Uterus (tissue), 4 donors: Measurements from ENCODE around the gene WDR76. TPM values are rescaled to one million over a fixed set of nuclear protein-coding genes. Genes with fewer than 3 reads are reported as not detected.
A peak's percentile ranks its signal among the peaks of the same experiment; 100 is the strongest.

Experiments
- DNase-seq, 2 donors: peaks; one replicate each; pipeline ENCODE4 v3.0.0-alpha.2; 2019 to 2020
- H3K27ac ChIP-seq, 2 donors: fragments of 200-600 bp; sonication (generic); 1 replicate in 1 of 2; 2 replicates in 1 of 2; pipeline ENCODE4 v1.5.1; 2016 to 2018
- H3K27me3 ChIP-seq, 2 donors: fragments of 200-600 bp; sonication (generic); one replicate each; pipeline ENCODE4 v1.5.1; 2018 to 2019; ENCODE audit warnings: control low read depth in 1 of 2
- H3K36me3 ChIP-seq, 2 donors: fragments of 200-600 bp; sonication (generic); one replicate each; pipeline ENCODE4 v1.5.1; 2019; ENCODE audit warnings: control low read depth in 1 of 2
- H3K4me1 ChIP-seq, 2 donors: fragments of 200-600 bp; sonication (generic); one replicate each; pipeline ENCODE4 v1.5.1; 2018 to 2019; ENCODE audit warnings: control low read depth in 1 of 2
- H3K4me3 ChIP-seq, 2 donors: fragments of 200-600 bp; sonication (generic); 1 replicate in 1 of 2; 2 replicates in 1 of 2; pipeline ENCODE4 v1.5.1; 2018 to 2019; ENCODE audit warnings: mild to moderate bottlenecking in 1 of 2
- H3K9me3 ChIP-seq, 2 donors: fragments of 200-600 bp; sonication (generic); one replicate each; pipeline ENCODE4 v1.5.1; 2019; ENCODE audit warnings: control low read depth in 1 of 2
- CTCF ChIP-seq, 4 experiments: fragments of 200-600 bp in 2 of 4; fragments of 450-650 bp in 2 of 4; sonication (generic) in 2 of 4; IDR thresholded peaks; one replicate each; pipeline ENCODE4 v1.5.1; 2016 to 2019; ENCODE audit warnings: antibody characterized with exemption in 4 of 4, mild to moderate bottlenecking in 2 of 4, moderate library complexity in 1 of 4
- POLR2A ChIP-seq, 2 donors: fragments of 450-650 bp; IDR thresholded peaks; one replicate each; pipeline ENCODE4 v1.6.1; 2016; ENCODE audit warnings: antibody characterized with exemption in 2 of 2, mild to moderate bottlenecking in 1 of 2, moderate library complexity in 1 of 2
- intact Hi-C: fragments of 100-400 bp; cut with DNase I; formaldehyde crosslinking; loops from one replicate; pipeline ENCODE4 v1.15.1; 2023; ENCODE audit warnings: low total_unique reads
- total RNA-seq, 4 donors: library from RNA; depleted of rRNA in 3 of 4; stranded (reverse); fragments of >200 nt in 3 of 4; gene quantifications; one replicate each; pipeline versions ENCODE4 v1.1.0 to v1.2.4, GENCODE V29; 2014 to 2023
- donor health status: DM: yes; HTN: yes; CAD: no.

Gene WDR76
- total RNA-seq, 4 donors from 2014 or later = 0.59 to 114 (median 13.0) TPM

DNA sequence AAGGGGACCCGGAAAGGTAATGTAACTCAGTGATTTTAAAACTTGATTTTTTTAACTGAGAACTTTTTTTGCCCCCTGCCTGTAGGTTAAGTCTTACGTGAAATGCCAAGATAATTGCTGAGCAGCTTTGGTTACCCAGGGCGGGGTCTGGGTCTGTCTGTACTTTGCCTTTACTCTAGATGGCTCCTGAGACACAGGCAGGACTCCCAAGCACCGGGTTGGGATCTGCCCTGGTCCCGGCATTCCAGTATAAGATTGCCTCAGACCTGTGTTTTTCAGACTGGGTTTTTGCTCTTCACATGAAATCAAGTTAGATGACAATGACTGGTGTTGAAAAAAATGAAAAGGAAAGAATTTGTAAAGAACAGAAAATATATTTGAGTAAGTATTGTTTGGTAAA, 40.3 kb downstream of the WDR76 start:
- intact Hi-C loops = no loop called here
- no peaks in the 10 kb centered on the region for H3K36me3 ChIP-seq
- no peak overlapping the region for H3K27ac ChIP-seq
- H3K9me3 ChIP-seq = no peaks in the 10 kb centered on the region
- H3K4me3 ChIP-seq = no peak overlapping the region
- TF ChIP-seq POLR2A (IDR thresholded peaks at IDR 0.05) = no peak
- TF ChIP-seq CTCF (IDR thresholded peaks at IDR 0.05) = no peak
- DNase-seq = no peak
- H3K4me1 ChIP-seq = no peaks in the 10 kb centered on the region
- H3K27me3 ChIP-seq = no peaks in the 10 kb centered on the region

DNA sequence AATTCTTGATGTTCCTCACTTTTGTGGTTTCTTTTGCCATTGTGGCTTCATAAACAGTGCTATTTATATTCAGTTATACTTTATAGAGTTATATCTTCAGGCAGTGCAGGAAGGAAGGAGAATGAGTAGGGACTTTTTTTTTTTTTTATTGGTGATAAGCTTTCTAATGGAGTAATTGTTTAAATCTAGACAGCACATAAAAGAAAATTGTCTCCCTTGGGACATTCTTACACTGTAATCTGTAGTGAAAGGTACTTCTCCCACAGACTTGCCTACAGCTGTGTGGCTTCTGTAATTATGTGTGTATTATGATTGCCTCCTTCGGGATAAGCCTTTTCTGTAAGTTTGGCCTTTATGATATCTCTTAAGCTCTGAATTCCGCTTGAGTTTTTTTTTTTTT, 41.6 kb downstream of the WDR76 start:
- H3K4me1 ChIP-seq = no peaks in the 10 kb centered on the region
- no peak for TF ChIP-seq POLR2A (IDR thresholded peaks at IDR 0.05)
- no peak for TF ChIP-seq CTCF (IDR thresholded peaks at IDR 0.05)
- no peak for DNase-seq
- no peaks in the 10 kb centered on the region for H3K36me3 ChIP-seq
- H3K4me3 ChIP-seq = no peak overlapping the region
- no peaks in the 10 kb centered on the region for H3K27me3 ChIP-seq
- intact Hi-C loops = no loop called here
- H3K27ac ChIP-seq = no peak overlapping the region
- no peaks in the 10 kb centered on the region for H3K9me3 ChIP-seq

GRCh38 chr15:43871835-43872234, 45.0 kb downstream of the WDR76 start:
- TF ChIP-seq CTCF (IDR thresholded peaks at IDR 0.05) = no peak
- TF ChIP-seq POLR2A (IDR thresholded peaks at IDR 0.05) = no peak
- H3K27ac ChIP-seq = no peak overlapping the region
- H3K36me3 ChIP-seq = no peaks in the 10 kb centered on the region
- no peak overlapping the region for H3K4me3 ChIP-seq
- no peaks in the 10 kb centered on the region for H3K27me3 ChIP-seq
- H3K9me3 ChIP-seq = no peaks in the 10 kb centered on the region
- no peaks in the 10 kb centered on the region for H3K4me1 ChIP-seq
- intact Hi-C loops = no loop called here
- no peak for DNase-seq

DNA sequence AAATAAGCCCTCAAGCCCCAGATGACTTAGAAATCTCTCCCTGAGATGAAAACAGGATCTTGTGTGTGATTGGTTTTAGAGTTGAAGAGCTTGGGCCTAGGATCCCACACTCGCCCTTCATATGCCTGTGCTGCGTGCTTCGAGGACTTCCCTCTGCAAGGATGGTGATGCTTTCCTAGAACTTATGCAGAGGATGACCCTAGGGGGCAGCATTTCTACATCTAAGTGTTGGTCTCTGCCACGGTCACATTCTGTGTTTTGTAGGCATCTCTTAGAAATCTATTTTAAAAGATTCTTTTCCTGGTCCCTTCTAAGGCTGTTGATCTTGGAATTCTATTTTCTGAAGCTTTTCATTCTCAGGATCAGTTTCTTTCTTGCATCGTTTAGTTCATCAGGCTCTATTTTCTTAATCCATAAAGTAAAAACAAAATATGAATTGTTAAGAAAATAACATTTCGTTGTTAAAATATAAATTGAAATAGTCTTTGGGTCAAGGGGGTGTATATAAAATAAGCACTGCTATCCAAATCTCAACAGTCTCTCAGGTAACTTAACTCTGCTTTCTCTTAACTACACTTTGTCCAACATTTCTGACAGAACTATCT, 45.7 kb downstream of the WDR76 start:
- Histone ChIP-seq H3K27me3 (no peaks in the 10 kb centered on the region), H3K4me3 (no peak overlapping the region), H3K27ac (no peak overlapping the region), H3K36me3 (no peaks in the 10 kb centered on the region), H3K9me3 (no peaks in the 10 kb centered on the region), H3K4me1 (no peaks in the 10 kb centered on the region)
- peak in 1 of 2 donors; percentile 24 for DNase-seq
- TF ChIP-seq POLR2A (IDR thresholded peaks at IDR 0.05) = no peak
- peak in 3 of 4 experiments; percentile 27 to 35 (median 34) for TF ChIP-seq CTCF (IDR thresholded peaks at IDR 0.05)
- intact Hi-C loops = no loop called here

DNA sequence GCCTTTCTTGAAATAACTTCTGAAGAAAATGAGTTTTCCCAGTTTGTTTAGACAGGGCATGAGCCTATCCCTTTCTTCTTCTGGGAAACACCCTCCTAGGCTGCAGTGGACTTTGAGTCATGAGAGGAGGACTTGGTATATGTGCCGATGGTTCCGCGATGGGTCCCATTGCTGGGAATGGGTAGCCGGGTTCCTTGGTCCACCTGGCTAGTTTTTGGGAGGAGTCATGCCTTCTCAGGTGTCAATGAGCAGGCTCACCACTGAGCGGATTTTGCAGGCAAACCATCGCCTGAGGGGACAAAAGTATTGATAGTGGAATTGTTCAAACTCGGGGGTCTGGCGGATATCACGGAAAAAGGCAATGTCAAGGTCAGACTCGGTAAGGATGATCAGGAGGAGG, 46.8 kb downstream of the WDR76 start:
- Histone ChIP-seq H3K4me1 (no peaks in the 10 kb centered on the region), H3K4me3 (no peak overlapping the region), H3K9me3 (no peaks in the 10 kb centered on the region), H3K36me3 (no peaks in the 10 kb centered on the region), H3K27me3 (no peaks in the 10 kb centered on the region), H3K27ac (no peak overlapping the region)
- DNase-seq = no peak
- TF ChIP-seq CTCF (IDR thresholded peaks at IDR 0.05) (no peak), POLR2A (IDR thresholded peaks at IDR 0.05) (no peak)
- intact Hi-C loops = no loop called here
